Suprapubic skin (tissue), 4 donors: Measurements from ENCODE around the gene LRFN2.

Source experiments
- CTCF ChIP-seq, 2 donors: fragments of 200-600 bp in 1 of 2; fragments of 450-650 bp in 1 of 2; sonication (generic) in 1 of 2; IDR thresholded peaks; one replicate each; pipeline ENCODE4 v1.5.1; 2016 to 2019; ENCODE audit warnings: antibody characterized with exemption in 2 of 2, mild to moderate bottlenecking in 1 of 2, moderate library complexity in 1 of 2
- EP300 ChIP-seq: sonication (generic); formaldehyde crosslinking; IDR thresholded peaks from one replicate; pipeline ENCODE4 v1.6.1; 2017; ENCODE audit warnings: antibody characterized with exemption
- POLR2A ChIP-seq, 2 donors: fragments of 450-650 bp; IDR thresholded peaks; one replicate each; pipeline ENCODE4 v1.6.1; 2017; ENCODE audit warnings: antibody characterized with exemption in 2 of 2, mild to moderate bottlenecking in 2 of 2, moderate library complexity in 2 of 2
- POLR2AphosphoS5 ChIP-seq, 3 donors: sonication (generic); formaldehyde crosslinking; IDR thresholded peaks; one replicate each; pipeline ENCODE4 v1.6.1; 2017; ENCODE audit warnings: antibody characterized with exemption in 3 of 3

GRCh38 chr6:40471243-40471642 is 115.9 kb downstream of the LRFN2 start:
- TF ChIP-seq POLR2AphosphoS5 (IDR thresholded peaks at IDR 0.05) (no peak), CTCF (IDR thresholded peaks at IDR 0.05) (no peak), POLR2A (IDR thresholded peaks at IDR 0.05) (no peak), EP300 (no peak)
